Inferior parietal cortex (tissue), 1 donor: ENCODE data around the gene DESI1.
"Not testable (repeated sequence)": the region's sequence is repeated elsewhere in the genome, so short reads cannot be mapped to it uniquely, and the experiment has no call there.

Experiments
- DNase-seq: peaks from one replicate; pipeline ENCODE4 v3.0.0-alpha.2; 2016; ENCODE audit errors: extremely low spot score

DESI1 gene

GRCh38 chr22:41620589-41621098, at the start of gene DESI1:
DESI1 (minus strand) TSS chr22:41621043; CDS start chr22:41620839, 204 bp downstream.
- DNase-seq: peak; percentile 17

DNA sequence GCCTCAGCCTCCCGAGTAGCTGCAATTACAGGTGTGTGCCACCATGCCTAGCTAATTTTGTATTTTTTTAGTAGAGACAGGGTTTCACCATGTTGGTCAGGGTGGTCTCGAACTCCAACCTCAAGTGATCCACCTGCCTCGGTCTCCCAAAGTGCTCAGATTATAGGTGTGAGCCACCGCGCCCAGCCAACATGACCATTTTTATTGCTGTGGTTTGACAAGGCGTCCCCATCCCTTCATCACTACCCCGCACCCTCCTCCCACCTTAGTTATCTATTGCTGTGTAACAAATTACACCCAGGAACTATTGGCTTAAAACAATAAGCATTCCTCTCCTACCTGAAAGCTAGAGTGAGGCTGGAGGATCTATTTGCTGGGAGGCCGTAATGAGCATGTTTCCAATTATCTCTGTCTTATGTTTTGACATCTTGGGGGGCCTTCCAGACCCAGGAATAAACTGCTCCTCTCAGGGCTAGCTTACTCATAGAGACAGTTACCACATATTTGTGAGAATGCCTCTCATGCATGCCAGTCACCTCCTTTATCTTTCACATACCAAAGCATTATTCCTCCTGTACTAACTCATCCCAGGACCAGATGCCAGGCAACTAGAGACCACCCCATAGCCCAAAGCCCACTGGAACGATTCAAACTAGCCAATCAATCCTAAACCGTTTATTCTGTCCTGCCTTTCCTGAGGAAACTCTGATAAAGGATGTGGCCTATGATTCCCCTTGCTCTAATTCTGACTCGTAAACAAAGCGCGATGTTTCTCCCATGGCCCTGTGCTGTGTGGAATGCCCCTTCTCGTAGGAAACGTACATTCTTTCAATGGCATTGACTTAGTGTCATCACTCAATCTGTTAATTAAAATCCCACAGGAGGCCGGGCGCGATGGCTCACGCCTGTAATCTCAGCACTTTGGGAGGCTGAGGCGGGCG, 48.4 kb upstream of the DESI1 start:
- DNase-seq: no peak

DNA sequence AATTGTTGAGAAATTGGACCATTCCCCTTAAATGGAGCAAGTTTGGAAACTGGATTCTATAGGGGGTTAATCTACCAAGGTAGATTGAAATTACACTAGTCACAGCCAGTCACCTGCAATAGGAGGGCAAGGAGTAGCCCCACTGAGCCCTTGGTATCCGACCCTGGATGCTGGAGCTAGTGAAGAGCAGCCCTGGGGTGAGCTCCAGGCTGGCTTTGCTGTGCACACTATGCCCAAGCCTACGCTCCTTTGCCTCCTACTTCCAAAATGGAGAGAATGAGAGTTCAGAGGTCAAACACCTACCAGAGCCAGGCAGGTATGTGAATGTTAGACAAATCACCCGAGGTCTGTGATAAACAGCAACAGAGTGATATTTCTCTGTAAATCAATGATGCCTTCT, 44.1 kb upstream of the DESI1 start:
- DNase-seq: no peak

DNA sequence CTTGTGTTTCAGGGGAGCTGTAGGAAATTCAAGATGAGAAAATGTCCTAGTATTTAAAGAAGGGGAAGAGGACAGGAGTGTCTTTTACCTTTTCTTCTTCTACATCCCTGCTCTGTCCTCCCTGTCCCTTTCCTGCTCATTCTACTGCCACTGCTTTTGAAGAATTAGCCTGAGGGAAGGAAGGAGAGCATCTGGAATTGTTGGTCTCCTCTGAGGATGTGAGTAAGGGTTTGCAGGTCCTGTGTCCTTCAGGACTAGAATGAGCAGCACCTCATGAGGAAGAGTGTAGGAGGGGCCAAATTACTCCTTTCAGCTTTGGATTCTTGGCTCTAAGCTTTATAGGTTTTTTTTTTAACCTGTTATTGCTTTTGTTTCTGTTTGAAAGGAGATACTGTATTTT, 43.6 kb upstream of the DESI1 start:
- DNase-seq: no peak

- not testable (repeated sequence) for DNase-seq
These were observed 42.8 kb upstream of the DESI1 start for GRCh38 chr22:41663594-41663993.

DNA sequence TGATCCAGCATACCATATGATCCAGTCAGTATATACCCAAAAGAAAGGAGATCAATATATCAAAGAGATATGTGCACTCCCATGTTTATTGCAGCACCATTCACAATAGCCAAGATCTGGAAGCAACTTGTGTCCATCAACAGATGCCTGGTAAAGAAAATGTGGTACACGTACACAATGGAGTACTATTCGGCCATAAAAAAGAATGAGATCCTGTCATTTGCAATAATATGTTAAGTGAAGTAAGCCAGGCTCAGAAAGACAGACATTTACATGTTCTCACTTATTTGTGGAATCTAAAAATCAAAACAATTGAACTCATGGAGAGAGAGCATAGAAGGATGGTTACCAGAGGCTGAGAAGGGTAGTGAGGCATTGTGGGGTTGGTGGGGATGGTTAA, 40.9 kb upstream of the DESI1 start:
- DNase-seq: no peak

- no peak for DNase-seq
These were observed 40.2 kb upstream of the DESI1 start for GRCh38 chr22:41661088-41661487.

DNA sequence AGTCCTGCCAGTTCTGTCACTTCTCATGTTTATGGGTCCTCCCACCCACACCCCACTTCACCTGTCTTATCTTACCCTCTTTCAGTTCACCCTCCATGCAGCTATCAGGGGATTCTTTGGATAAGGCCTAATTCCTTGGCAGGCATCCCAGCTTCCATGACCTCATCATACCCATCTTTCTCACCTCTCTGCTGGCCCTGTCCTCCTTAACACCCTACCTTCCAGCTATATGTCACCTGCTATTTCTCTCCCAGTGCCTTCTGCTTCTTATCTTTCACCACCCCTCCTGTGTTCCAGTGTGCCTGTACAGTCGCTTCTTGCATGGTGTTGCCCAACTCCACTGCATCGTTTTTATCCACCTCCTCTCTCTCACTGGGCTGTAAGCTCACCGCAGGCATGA, 39.6 kb upstream of the DESI1 start:
- no peak for DNase-seq

- no peak for DNase-seq
These were observed 39.1 kb upstream of the DESI1 start for GRCh38 chr22:41659941-41660340.

- DNase-seq: no peak
These were observed 38.0 kb upstream of the DESI1 start for GRCh38 chr22:41658869-41659268.

- DNase-seq: no peak
These were observed 36.9 kb upstream of the DESI1 start for GRCh38 chr22:41657709-41658108.

DNA sequence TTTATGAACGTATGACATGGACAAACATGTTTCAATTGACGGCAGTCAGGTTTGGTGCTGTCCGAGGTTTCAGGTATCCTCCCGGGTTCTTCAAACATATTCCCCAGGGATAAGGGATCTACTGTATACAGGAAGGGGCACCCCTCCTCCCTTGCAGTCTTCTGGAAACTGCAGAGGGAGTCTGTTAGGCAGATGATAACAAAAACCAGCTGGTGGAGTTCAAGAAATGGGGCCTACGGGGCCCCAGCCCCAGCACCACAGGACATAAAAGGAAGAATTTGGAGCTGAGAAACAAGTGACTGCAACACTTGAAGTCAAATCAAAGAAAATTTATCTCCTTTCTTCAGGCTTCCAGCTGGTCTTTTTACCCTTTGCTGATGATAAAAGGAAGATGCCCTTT, 35.7 kb upstream of the DESI1 start:
- no peak for DNase-seq

DNA sequence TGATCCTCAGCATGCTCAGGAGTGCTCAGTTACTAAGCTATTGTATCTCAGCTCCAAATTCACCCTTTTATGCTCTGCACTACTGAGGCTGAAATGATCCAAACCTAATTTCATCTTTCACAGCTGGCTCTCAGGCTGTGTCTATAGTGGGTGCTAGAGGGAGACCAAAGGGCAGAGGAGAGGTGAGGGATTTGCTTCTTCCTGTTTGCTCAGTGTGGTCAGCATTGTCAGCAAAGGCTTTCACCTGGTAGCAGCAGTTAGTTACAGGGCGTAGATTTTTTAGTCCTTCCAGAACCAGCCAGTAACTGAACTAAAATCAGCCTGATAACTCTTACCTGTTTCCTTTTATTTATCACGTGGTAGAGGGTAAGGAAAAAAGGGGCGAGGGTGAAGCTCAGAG, 33.5 kb upstream of the DESI1 start:
- no peak for DNase-seq

- no peak for DNase-seq
These were observed 30.0 kb upstream of the DESI1 start for GRCh38 chr22:41650821-41651220.

DNA sequence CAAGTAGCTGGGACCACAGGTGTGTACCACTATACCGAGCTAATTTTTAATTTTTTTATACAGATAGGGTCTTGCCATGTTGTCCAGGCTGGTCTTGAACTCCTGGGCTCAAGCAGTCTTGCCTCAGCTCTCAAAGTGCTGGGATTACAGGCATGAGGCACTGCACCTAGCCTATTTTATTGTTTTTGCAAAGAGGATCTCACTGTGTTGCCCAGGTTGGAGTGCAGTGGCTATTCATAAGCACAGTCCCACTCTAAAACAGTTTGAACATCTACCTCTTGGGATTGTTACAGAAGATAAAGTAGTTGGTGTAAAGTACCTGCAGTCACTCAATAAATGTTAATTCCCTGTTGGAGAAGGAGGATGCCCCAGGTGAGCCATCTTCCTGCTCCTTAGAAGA, 29.4 kb upstream of the DESI1 start:
- no peak for DNase-seq

DNA sequence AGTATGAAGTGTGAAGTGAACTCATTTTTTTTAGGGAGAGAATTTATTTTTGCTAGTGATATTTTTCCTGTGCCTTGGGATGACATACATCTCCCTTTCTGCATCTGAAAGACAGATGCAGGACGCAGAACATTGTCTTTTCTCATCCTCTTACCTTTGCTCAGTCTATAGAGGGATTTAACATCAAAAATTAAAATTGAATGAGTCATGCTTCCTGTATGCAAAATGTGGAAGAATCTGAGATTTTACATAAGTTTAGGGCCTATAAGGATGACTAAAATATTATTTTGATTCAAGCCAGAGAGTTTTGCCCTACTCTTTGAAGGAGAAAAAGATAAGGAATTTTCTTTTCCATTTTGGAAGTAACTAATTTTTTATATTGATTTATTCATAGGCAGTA, 27.6 kb upstream of the DESI1 start:
- DNase-seq: no peak

DNA sequence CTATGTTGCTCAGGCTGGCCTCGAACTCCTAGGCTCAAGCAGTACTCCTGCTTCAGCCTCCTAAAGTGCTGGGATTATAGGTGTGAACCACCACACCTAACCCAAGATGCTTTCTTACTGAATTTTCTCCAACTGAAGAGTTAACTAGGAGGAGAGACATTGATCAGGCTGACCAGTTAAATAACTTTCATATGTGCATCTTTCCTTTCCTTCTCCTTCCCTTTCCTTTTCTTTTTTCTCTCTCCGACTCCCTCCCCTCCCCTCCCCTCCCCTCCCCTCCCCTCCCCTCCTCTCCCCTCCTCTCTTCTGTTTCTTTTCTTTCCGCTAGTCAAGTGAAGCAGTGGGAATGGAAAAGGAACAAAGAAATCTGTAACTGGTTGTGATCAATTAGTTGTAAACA, 26.9 kb upstream of the DESI1 start:
- DNase-seq: no peak

- no peak for DNase-seq
These were observed 21.7 kb upstream of the DESI1 start for GRCh38 chr22:41642331-41643110.

GRCh38 chr22:41641854-41642253, 21.0 kb upstream of the DESI1 start:
- no peak for DNase-seq

DNA sequence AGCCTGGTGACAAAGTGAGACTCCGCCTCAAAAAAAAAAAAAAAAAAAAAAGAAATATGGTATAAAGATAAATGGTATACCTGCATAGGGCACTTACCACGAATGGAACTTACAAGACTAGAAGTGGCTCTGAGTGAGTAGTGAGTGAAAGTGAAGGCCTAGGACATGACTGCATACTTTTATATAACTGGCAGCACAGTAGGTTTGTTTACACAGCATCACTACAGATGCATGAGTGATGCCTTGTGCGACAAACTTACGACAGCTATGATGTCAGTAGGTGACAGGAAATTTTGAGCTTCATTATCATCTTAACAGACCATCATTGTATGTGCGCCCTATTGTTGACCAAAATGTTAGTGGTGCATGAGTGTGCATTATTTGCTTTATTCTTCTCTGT, 17.9 kb upstream of the DESI1 start:
- no peak for DNase-seq

DNA sequence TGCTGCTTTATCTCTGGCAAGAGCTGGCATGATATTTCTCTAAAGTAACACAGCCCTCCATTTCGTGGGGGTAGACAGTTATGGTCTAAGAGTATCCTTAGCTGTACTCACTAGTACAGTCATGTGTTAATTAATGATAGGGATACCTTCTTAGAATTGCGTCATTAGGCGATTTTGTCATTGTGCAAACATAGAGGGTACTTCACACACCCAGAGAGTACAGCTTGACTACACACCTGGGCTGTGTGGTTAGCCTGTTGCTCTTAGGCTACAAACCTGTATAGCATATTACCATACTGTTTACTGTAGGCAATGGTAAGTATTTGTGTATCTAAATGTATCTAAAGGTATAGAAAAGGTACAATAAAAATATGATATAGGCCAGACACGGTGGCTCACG, 17.3 kb upstream of the DESI1 start:
- DNase-seq: no peak

GRCh38 chr22:41637623-41638022, 16.8 kb upstream of the DESI1 start:
- not testable (repeated sequence) for DNase-seq

GRCh38 chr22:41636467-41636866, 15.6 kb upstream of the DESI1 start:
- DNase-seq: no peak
